H1 (cell line): ENCODE results near the gene VSTM4. TPM values are rescaled to one million over a fixed set of nuclear protein-coding genes. Genes with fewer than 3 reads are reported as not detected.

Experiments used
- CTCF ChIA-PET: fragments of 300-600 bp; sonication (Branson Sonifier 250); formaldehyde crosslinking; loops from one replicate; lab custom pipeline; 2021; ENCODE audit not compliant: partially characterized antibody; lab: Charles Lee
- POLR2A ChIA-PET: fragments of 300-600 bp; sonication (Branson Sonifier 250); formaldehyde crosslinking; loops from one replicate; lab custom pipeline; 2021; ENCODE audit warnings: inconsistent platforms; ENCODE audit not compliant: partially characterized antibody; lab: Charles Lee
- DNase-seq, 2 experiments: peaks; one replicate each; pipeline versions ENCODE4 v3.0.0 to v3.0.0-alpha.2; 2010 to 2022; ENCODE audit warnings: low spot score in 2 of 2, low read depth in 1 of 2, mixed read lengths in 1 of 2
- FAIRE-seq: peaks from 2 replicates; lab custom pipeline; 2011; peaks lifted over from hg19 to GRCh38; lab: Jason Lieb, UNC
- H2AFZ ChIP-seq: 2 replicates; pipeline ENCODE4 v1.8.1; 2012; ENCODE audit warnings: low read length, inconsistent platforms
- H2AK5ac ChIP-seq: 2 replicates; pipeline ENCODE4 v1.6.1; 2013; ENCODE audit warnings: low read depth, low read length
- H2BK120ac ChIP-seq: replicated peaks from 2 replicates; pipeline ENCODE3; 2013; ENCODE audit warnings: low read depth, low read length, inconsistent platforms
- H2BK12ac ChIP-seq: 2 replicates; pipeline ENCODE4 v1.6.1; 2013; ENCODE audit warnings: low read depth, low read length
- H2BK15ac ChIP-seq: 2 replicates; pipeline ENCODE4 v1.6.1; 2013; ENCODE audit warnings: low read length
- H2BK20ac ChIP-seq: 2 replicates; pipeline ENCODE4 v1.6.1; 2013; ENCODE audit warnings: low read length
- H2BK5ac ChIP-seq: 2 replicates; pipeline ENCODE4 v1.6.1; 2013; ENCODE audit warnings: low read depth, low read length
- H3K14ac ChIP-seq: 2 replicates; pipeline ENCODE4 v1.6.1; 2013; ENCODE audit warnings: inconsistent platforms; ENCODE audit not compliant: insufficient read length
- H3K18ac ChIP-seq: 2 replicates; pipeline ENCODE4 v1.6.1; 2013; ENCODE audit warnings: low read length; ENCODE audit errors: extremely low read depth
- H3K23ac ChIP-seq: 2 replicates; pipeline ENCODE4 v1.6.1; 2013; ENCODE audit warnings: inconsistent platforms; ENCODE audit not compliant: insufficient read length
- H3K23me2 ChIP-seq: 2 replicates; pipeline ENCODE4 v1.6.1; 2013; ENCODE audit warnings: low read depth, low read length
- H3K27ac ChIP-seq: 2 replicates; pipeline ENCODE4 v1.6.1; 2011; ENCODE audit warnings: low read depth, low read length, inconsistent platforms
- H3K27me3 ChIP-seq, 4 experiments: replicated peaks in 1 of 4; 1 replicate in 1 of 4; 2 replicates in 3 of 4; pipeline versions ENCODE4 v1.6.1 to v1.8.1; 2011 to 2013; ENCODE audit warnings: low read length in 3 of 4, mild to moderate bottlenecking in 3 of 4, inconsistent platforms in 2 of 4, mixed read lengths in 2 of 4, moderate library complexity in 1 of 4; ENCODE audit not compliant: control insufficient read depth in 3 of 4, insufficient read depth in 3 of 4; ENCODE audit errors: extremely low read depth in 1 of 4
- H3K36me3 ChIP-seq, 4 experiments: 2 replicates each; pipeline versions ENCODE4 v1.6.1 to v1.8.1; 2011 to 2013; ENCODE audit warnings: mild to moderate bottlenecking in 4 of 4, low read length in 3 of 4, moderate library complexity in 2 of 4, control low read depth in 1 of 4, inconsistent platforms in 1 of 4; ENCODE audit not compliant: insufficient read depth in 4 of 4, control insufficient read depth in 2 of 4
- H3K4ac ChIP-seq: replicated peaks from 2 replicates; pipeline ENCODE3; 2013; ENCODE audit warnings: low read length, low read depth, mixed read lengths, inconsistent platforms; ENCODE audit not compliant: insufficient read length
- H3K4me1 ChIP-seq, 4 experiments: replicated peaks in 1 of 4; 1 replicate in 1 of 4; 2 replicates in 3 of 4; pipeline versions ENCODE4 v1.6.1 to v1.8.1; 2011 to 2013; ENCODE audit warnings: low read length in 3 of 4, inconsistent platforms in 2 of 4, mixed read lengths in 1 of 4; ENCODE audit not compliant: insufficient read depth in 4 of 4, control insufficient read depth in 3 of 4
- H3K4me2 ChIP-seq, 2 experiments: 2 replicates each; pipeline versions ENCODE4 v1.6.1 to v1.8.1; 2011 to 2013; ENCODE audit warnings: low read depth in 2 of 2, low read length in 2 of 2, control low read depth in 1 of 2, inconsistent platforms in 1 of 2, mild to moderate bottlenecking in 1 of 2; ENCODE audit not compliant: insufficient read depth in 1 of 2
- H3K4me3 ChIP-seq, 4 experiments: fragments of 200-600, 300-600 bp in 1 of 4; sonication (generic), shearing (Covaris generic), sonication (Bioruptor Twin) in 1 of 4; 2 replicates each; pipeline versions ENCODE4 v1.5.1 to v1.8.1; 2011 to 2016; ENCODE audit warnings: low read length in 4 of 4, low read depth in 3 of 4, control low read depth in 2 of 4, inconsistent platforms in 2 of 4, mild to moderate bottlenecking in 2 of 4, mixed read lengths in 1 of 4, moderate library complexity in 1 of 4; ENCODE audit not compliant: insufficient read depth in 2 of 4; ENCODE audit errors: extremely low read depth in 1 of 4
- H3K56ac ChIP-seq: replicated peaks from 2 replicates; pipeline ENCODE3; 2013; ENCODE audit warnings: low read depth, mild to moderate bottlenecking, mixed read lengths, low read length, inconsistent platforms; ENCODE audit not compliant: insufficient read length
- H3K79me1 ChIP-seq: 2 replicates; pipeline ENCODE4 v1.6.1; 2013; ENCODE audit warnings: low read depth, low read length, control low read depth
- H3K79me2 ChIP-seq, 2 experiments: 2 replicates each; pipeline versions ENCODE4 v1.6.1 to v1.8.1; 2012 to 2013; ENCODE audit warnings: low read length in 2 of 2, mild to moderate bottlenecking in 2 of 2, inconsistent platforms in 1 of 2; ENCODE audit not compliant: insufficient read depth in 2 of 2, control insufficient read depth in 1 of 2
- H3K9ac ChIP-seq, 4 experiments: replicated peaks in 1 of 4; 1 replicate in 1 of 4; 2 replicates in 3 of 4; pipeline versions ENCODE4 v1.6.1 to v1.8.1; 2011 to 2013; ENCODE audit warnings: low read depth in 3 of 4, low read length in 3 of 4, control low read depth in 2 of 4, mild to moderate bottlenecking in 2 of 4, moderate library complexity in 2 of 4, inconsistent platforms in 1 of 4; ENCODE audit errors: extremely low read depth in 1 of 4
- H3K9me3 ChIP-seq, 2 experiments: 2 replicates each; pipeline versions ENCODE4 v1.6.1 to v1.8.1; 2012 to 2013; ENCODE audit warnings: mild to moderate bottlenecking in 2 of 2, moderate library complexity in 2 of 2, control low read depth in 1 of 2, inconsistent platforms in 1 of 2, low read depth in 1 of 2, low read length in 1 of 2, mixed read lengths in 1 of 2; ENCODE audit not compliant: insufficient read depth in 2 of 2
- H4K20me1 ChIP-seq, 2 experiments: replicated peaks in 1 of 2; 2 replicates each; pipeline versions ENCODE3 to v1.8.1; 2011 to 2013; ENCODE audit warnings: inconsistent platforms in 2 of 2, low read length in 2 of 2, mild to moderate bottlenecking in 1 of 2; ENCODE audit not compliant: insufficient read depth in 2 of 2, control insufficient read depth in 1 of 2
- H4K5ac ChIP-seq: 2 replicates; pipeline ENCODE4 v1.6.1; 2013; ENCODE audit warnings: low read length, low read depth, mixed read lengths, inconsistent platforms; ENCODE audit not compliant: insufficient read length
- H4K8ac ChIP-seq: 2 replicates; pipeline ENCODE4 v1.8.0; 2013; ENCODE audit warnings: mild to moderate bottlenecking, moderate library complexity, low read length, inconsistent platforms; ENCODE audit not compliant: insufficient read depth; ENCODE audit errors: extremely low read depth
- H4K91ac ChIP-seq: replicated peaks from 2 replicates; pipeline ENCODE3; 2013; ENCODE audit warnings: low read length, mixed read lengths, inconsistent platforms; ENCODE audit not compliant: insufficient read length
- EP300 ChIP-seq, 2 experiments: IDR thresholded peaks; 1 replicate in 1 of 2; 2 replicates in 1 of 2; pipeline ENCODE4 v1.6.1; 2011 to 2012; ENCODE audit warnings: low read depth in 2 of 2, low read length in 2 of 2, mild to moderate bottlenecking in 2 of 2, borderline replicate concordance in 1 of 2, inconsistent platforms in 1 of 2, moderate library complexity in 1 of 2
- HDAC2 ChIP-seq, 2 experiments: fragments of 300-600 bp in 1 of 2; sonication (generic) in 1 of 2; IDR thresholded peaks; 2 replicates each; pipeline ENCODE4 v1.6.1; 2011 to 2012; ENCODE audit warnings: low read depth in 2 of 2, low read length in 2 of 2, mild to moderate bottlenecking in 2 of 2, moderate library complexity in 2 of 2, borderline replicate concordance in 1 of 2, inconsistent platforms in 1 of 2
- JUN ChIP-seq: IDR thresholded peaks from 2 replicates; pipeline ENCODE4 v1.6.1; 2011; ENCODE audit warnings: low read depth, mild to moderate bottlenecking, improper control_type of control experiment, low read length
- RAD21 ChIP-seq, 2 experiments: IDR thresholded peaks in 1 of 2; conservative IDR thresholded peaks in 1 of 2; 2 replicates each; pipeline ENCODE4 v1.6.1; 2011; ENCODE audit warnings: low read depth in 2 of 2, low read length in 2 of 2, improper control_type of control experiment in 1 of 2, inconsistent platforms in 1 of 2, mild to moderate bottlenecking in 1 of 2, moderate library complexity in 1 of 2
- SIX5 ChIP-seq: IDR thresholded peaks from 2 replicates; pipeline ENCODE4 v1.6.1; 2011; ENCODE audit warnings: mild to moderate bottlenecking, low read depth, low read length
- TAF1 ChIP-seq: IDR thresholded peaks from 2 replicates; pipeline ENCODE4 v1.6.1; 2011; ENCODE audit warnings: mild to moderate bottlenecking, low read depth, low read length
- TAF7 ChIP-seq: optimal IDR thresholded peaks from 2 replicates; pipeline ENCODE3; 2011; ENCODE audit warnings: low read depth, mild to moderate bottlenecking, inconsistent platforms, low read length, moderate library complexity, borderline replicate concordance
- TBP ChIP-seq: IDR thresholded peaks from 2 replicates; pipeline ENCODE4 v1.6.1; 2011; ENCODE audit warnings: low read depth, low read length, improper control_type of control experiment
- ZNF274 ChIP-seq: IDR thresholded peaks from 2 replicates; pipeline ENCODE4 v1.7.0; 2012; ENCODE audit warnings: low read length, borderline replicate concordance; ENCODE audit errors: extremely low read depth
- WGBS, 2 experiments: shearing (Covaris generic) in 1 of 2; methylation state at CpG; one replicate each; pipeline versions ENCODE4 v1.1.6 to v1.1.7; 2013 to 2015; ENCODE audit warnings: low lambda C conversion rate in 2 of 2, mixed read lengths in 2 of 2, inconsistent platforms in 1 of 2, low coverage in 1 of 2, missing lambda C conversion rate in 1 of 2; ENCODE audit not compliant: insufficient replicate concordance in 2 of 2, insufficient coverage in 1 of 2, insufficient read length in 1 of 2; ENCODE audit errors: extremely low coverage in 1 of 2, missing lambda C conversion rate in 1 of 2; 5-methylcytosine and 5-hydroxymethylcytosine counted together
- polyA plus RNA-seq, 7 experiments: library from polyadenylated mRNA; depleted of rRNA in 3 of 7; stranded (reverse) in 5 of 7; unstranded in 2 of 7; fragments of >200 nt in 5 of 7; fragments of 200-250 nt in 2 of 7; gene quantifications; 1 replicate in 5 of 7; 2 replicates in 1 of 7; 4 replicates in 1 of 7; pipeline versions ENCODE4 v1.2.1 to v1.2.3, GENCODE V29; 2011 to 2013; ENCODE audit warnings: missing spikeins in 2 of 7, mixed read lengths in 2 of 7
- total RNA-seq: library from RNA; stranded (reverse); fragmentation: NEBNext Ultra II Directional; extraction: Animal tissue kit (Norgen Biotek cat#: 25700); gene quantifications from 2 replicates; pipeline ENCODE4 v1.2.1, GENCODE V29; 2021
- TF ChIP-seq, protein P1 (sequence below): IDR thresholded peaks from 2 replicates; pipeline ENCODE4 v1.6.1; 2012; ENCODE audit warnings: low read length, inconsistent platforms

Gene VSTM4
- total and polyA plus RNA-seq, 2 of the 8 experiments (the other 6 are each of a cell fraction or from before 2014, with no cell fraction given): 0.48 to 0.73 TPM

GRCh38 chr10:49038711-49039110 lies 76.6 kb downstream of the VSTM4 start:
- H2BK12ac ChIP-seq: no peak overlapping the region
- 92% methylated on average over 5 of the region's 5 CpGs; no CpG with 5 or more reads in 1 of the 2 experiments for WGBS, 2 experiments
- no peak overlapping the region for H2BK20ac ChIP-seq
- H3K9me3 ChIP-seq: no peaks in the 10 kb centered on the region
- DNase-seq (no peak), FAIRE-seq (no peak)
- H3K36me3 ChIP-seq: no peaks in the 10 kb centered on the region
- no peak overlapping the region for H3K4me3 ChIP-seq
- H2AK5ac ChIP-seq: no peak overlapping the region
- H3K56ac ChIP-seq: no peak overlapping the region
- H4K8ac ChIP-seq: no peak overlapping the region
- no peak overlapping the region for H3K18ac ChIP-seq
- no peaks in the 10 kb centered on the region for H3K4me1 ChIP-seq
- H2AFZ ChIP-seq: no peak overlapping the region
- no peak overlapping the region for H3K9ac ChIP-seq
- H3K27me3 ChIP-seq: no peaks in the 10 kb centered on the region
- H4K91ac ChIP-seq: no peak overlapping the region
- ChIA-PET CTCF (interaction anchor here (1.1 to 1.4 kb wide), 3 partner anchors 9 to 15 kb away, joined by 3 to 4 read pairs (median 3); no protein-coding TSS in a partner anchor), POLR2A (no interaction called here)
- H2BK5ac ChIP-seq: no peak overlapping the region
- H3K23ac ChIP-seq: no peak overlapping the region
- peaks cover 4% of the 10 kb centered on the region; the same call in 1 of the 2 replicates for H3K23me2 ChIP-seq
- H3K14ac ChIP-seq: no peak overlapping the region
- no peak overlapping the region for H3K27ac ChIP-seq
- H3K4me2 ChIP-seq: no peak overlapping the region
- no peak overlapping the region for H3K4ac ChIP-seq
- H4K5ac ChIP-seq: no peak overlapping the region
- H3K79me2 ChIP-seq: no peaks in the 10 kb centered on the region
- H3K79me1 ChIP-seq: no peaks in the 10 kb centered on the region
- H2BK15ac ChIP-seq: no peak overlapping the region
- no peak overlapping the region for H2BK120ac ChIP-seq
- H4K20me1 ChIP-seq: peaks cover 0 to 3% of the 10 kb centered on the region in 2 experiments
- TF ChIP-seq RAD21 (IDR thresholded peaks at IDR 0.05 in 1 of 2, conservative IDR thresholded peaks at IDR 0.05 in 1 of 2; ENCODE audit: low read depth in 2 of 2, low read length in 2 of 2) (no peak), TAF1 (no peak), TAF7 (no peak), SIX5 (no peak), TBP (no peak), JUN (no peak), EP300 (IDR thresholded peaks at IDR 0.05; ENCODE audit: borderline replicate concordance in 1 of 2, low read depth in 2 of 2, low read length in 2 of 2) (no peak), HDAC2 (IDR thresholded peaks at IDR 0.05; ENCODE audit: borderline replicate concordance in 1 of 2, low read depth in 2 of 2, low read length in 2 of 2) (no peak), ZNF274 (no peak)
- TF ChIP-seq, protein P1, sequence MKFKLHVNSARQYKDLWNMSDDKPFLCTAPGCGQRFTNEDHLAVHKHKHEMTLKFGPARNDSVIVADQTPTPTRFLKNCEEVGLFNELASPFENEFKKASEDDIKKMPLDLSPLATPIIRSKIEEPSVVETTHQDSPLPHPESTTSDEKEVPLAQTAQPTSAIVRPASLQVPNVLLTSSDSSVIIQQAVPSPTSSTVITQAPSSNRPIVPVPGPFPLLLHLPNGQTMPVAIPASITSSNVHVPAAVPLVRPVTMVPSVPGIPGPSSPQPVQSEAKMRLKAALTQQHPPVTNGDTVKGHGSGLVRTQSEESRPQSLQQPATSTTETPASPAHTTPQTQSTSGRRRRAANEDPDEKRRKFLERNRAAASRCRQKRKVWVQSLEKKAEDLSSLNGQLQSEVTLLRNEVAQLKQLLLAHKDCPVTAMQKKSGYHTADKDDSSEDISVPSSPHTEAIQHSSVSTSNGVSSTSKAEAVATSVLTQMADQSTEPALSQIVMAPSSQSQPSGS: no peak
